SH-SY5Y (cell line): ENCODE measurements around the gene TREX2.

Experiments used
- GATA2 ChIP-seq: IDR thresholded peaks from 2 replicates; pipeline ENCODE4 v1.6.1; 2011; ENCODE audit warnings: mild to moderate bottlenecking, low read depth, low read length
- GATA3 ChIP-seq: IDR thresholded peaks from 2 replicates; pipeline ENCODE4 v1.6.1; 2011; ENCODE audit warnings: low read depth, mild to moderate bottlenecking, low read length, moderate library complexity

DNA sequence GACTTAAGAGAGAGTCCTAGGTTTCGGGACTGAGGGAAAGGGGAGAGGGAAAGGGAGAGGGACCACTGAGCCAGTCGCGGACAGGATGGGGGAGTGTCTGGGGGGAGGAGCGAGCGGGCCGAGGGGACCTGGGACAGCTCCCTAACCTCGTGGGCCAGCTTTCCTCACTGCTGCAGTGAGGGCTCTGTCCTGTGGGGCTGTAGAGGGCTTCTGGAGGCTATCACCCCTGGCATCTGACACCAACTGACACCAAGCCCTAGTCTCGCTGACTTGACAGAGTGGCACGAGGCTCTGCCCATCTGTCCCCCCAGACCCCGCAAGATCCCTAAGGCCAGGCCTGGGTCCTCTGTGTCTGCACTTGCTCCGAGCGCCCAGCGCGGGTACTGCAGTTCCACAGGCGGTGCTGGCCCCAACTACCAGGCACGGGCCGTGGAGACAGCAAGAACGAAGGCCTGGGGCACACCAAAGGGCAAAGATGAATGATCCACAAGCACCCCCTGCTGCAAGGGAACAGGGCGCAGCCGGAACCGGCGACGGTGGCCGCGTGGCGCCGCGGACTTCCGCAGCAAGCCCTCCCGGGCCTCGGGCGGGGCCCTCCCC is 24.1 kb upstream of the TREX2 start:
- TF ChIP-seq GATA3 = no peak
- no peak for TF ChIP-seq GATA2
